CD4-positive, alpha-beta T cell treated with Interleukin-4 for 1 hour (primary cell): ENCODE results near the gene RTF2.
A peak's percentile ranks its signal among the peaks of the same experiment; 100 is the strongest.

Source experiments
- DNase-seq, 2 donors: peaks; one replicate each; pipeline ENCODE4 v3.0.0-alpha.2; 2020 to 2022

RTF2 gene

GRCh38 chr20:56439771-56440291 lies 28.6 kb upstream of the RTF2 start:
- DNase-seq, result no peak

GRCh38 chr20:56440346-56441007 lies 27.9 kb upstream of the RTF2 start:
- peak; percentile 50 to 74 for DNase-seq

GRCh38 chr20:56442389-56443365 lies 25.8 kb upstream of the RTF2 start:
- DNase-seq, result peak in 1 of 2 donors; percentile 25

GRCh38 chr20:56443654-56444540 lies 24.5 kb upstream of the RTF2 start:
- DNase-seq, result no peak

- DNase-seq, result no peak
Observed at GRCh38 chr20:56445130-56445529, 23.3 kb upstream of the RTF2 start.

- DNase-seq, result no peak
Observed at GRCh38 chr20:56445540-56445939, 22.9 kb upstream of the RTF2 start.

GRCh38 chr20:56447227-56447626 lies 21.2 kb upstream of the RTF2 start:
- no peak for DNase-seq

GRCh38 chr20:56449459-56449858 lies 19.0 kb upstream of the RTF2 start:
- DNase-seq, result no peak

- no peak for DNase-seq
Observed at GRCh38 chr20:56451056-56451765, 17.2 kb upstream of the RTF2 start.

GRCh38 chr20:56453352-56453751 lies 15.1 kb upstream of the RTF2 start:
- no peak for DNase-seq

- no peak for DNase-seq
Observed at GRCh38 chr20:56454754-56455153, 13.7 kb upstream of the RTF2 start.

- DNase-seq, result no peak
Observed at GRCh38 chr20:56458206-56458821, 10.1 kb upstream of the RTF2 start.

GRCh38 chr20:56460459-56460858 lies 8.0 kb upstream of the RTF2 start:
- peak; percentile 76 to 87 for DNase-seq

GRCh38 chr20:56461576-56461975 lies 6.9 kb upstream of the RTF2 start:
- DNase-seq, result no peak

- peak; percentile 26 to 51 for DNase-seq
Observed at GRCh38 chr20:56463428-56463827, 5.0 kb upstream of the RTF2 start.

- DNase-seq, result peak in 1 of 2 donors; percentile 50
Observed at GRCh38 chr20:56465997-56466396, 2.4 kb upstream of the RTF2 start.

- DNase-seq, result no peak
Observed at GRCh38 chr20:56467968-56468315, 485 bp upstream of the RTF2 start.

- peak in 1 of 2 donors; percentile 27 for DNase-seq
Observed at GRCh38 chr20:56469077-56469449, 636 bp downstream of the RTF2 start.

- DNase-seq, result peak; percentile 19 to 48
Observed at GRCh38 chr20:56483970-56484369, 15.5 kb downstream of the RTF2 start.

GRCh38 chr20:56487216-56487615 lies 18.8 kb downstream of the RTF2 start:
- DNase-seq, result peak in 1 of 2 donors; percentile 30

- no peak for DNase-seq
Observed at GRCh38 chr20:56488566-56488965, 20.1 kb downstream of the RTF2 start.

- DNase-seq, result no peak
Observed at GRCh38 chr20:56501116-56501515, 32.7 kb downstream of the RTF2 start.
